CD4-positive, alpha-beta T cell treated with Interferon alpha-2 for 1 hour (primary cell): ENCODE results near the gene ABHD3.
"Not testable (repeated sequence)": the region's sequence is repeated elsewhere in the genome, so short reads cannot be mapped to it uniquely, and the experiment has no call there.

Experiments
- DNase-seq, 2 donors: peaks; one replicate each; pipeline ENCODE4 v3.0.0-alpha.2; 2020 to 2022

ABHD3 gene

DNA sequence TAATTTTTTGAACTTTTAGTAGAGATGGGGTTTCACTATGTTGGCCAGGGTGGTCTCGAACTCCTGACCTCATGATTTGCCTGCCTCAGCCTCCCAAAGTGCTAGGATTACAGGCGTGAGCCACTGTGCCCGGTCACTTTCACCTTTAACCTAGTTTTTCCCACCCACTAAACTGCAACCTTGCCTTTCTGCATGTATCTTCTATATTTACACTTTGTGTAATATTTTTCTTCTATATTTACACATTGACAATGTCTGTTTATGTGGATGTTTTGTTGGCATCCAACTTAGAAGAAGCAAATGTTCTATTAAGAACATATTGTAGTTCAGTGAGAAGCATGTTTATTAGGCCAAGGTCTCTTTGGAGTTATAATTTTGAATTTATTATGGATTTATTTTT is 65.8 kb downstream of the ABHD3 start:
- DNase-seq = no peak

DNA sequence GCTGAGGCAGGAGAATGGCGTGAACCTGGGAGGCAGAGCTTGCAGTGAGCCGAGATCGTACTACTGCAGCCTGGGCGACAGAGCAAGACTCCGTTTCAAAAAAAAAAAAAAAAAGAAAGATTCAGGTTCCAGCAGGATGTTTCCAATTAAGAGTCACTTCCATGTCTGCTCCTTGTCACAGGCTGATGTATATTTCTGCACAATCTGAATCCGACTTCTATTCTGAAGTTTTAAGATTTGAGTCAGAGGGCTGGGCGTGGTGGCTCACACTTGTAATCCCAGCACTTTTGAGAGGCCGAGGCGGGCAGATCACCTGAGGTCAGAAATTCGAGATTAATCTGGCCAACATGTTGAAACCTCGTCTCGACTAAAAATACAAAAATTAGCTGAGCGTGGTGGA is 67.8 kb downstream of the ABHD3 start:
- DNase-seq = no peak

DNA sequence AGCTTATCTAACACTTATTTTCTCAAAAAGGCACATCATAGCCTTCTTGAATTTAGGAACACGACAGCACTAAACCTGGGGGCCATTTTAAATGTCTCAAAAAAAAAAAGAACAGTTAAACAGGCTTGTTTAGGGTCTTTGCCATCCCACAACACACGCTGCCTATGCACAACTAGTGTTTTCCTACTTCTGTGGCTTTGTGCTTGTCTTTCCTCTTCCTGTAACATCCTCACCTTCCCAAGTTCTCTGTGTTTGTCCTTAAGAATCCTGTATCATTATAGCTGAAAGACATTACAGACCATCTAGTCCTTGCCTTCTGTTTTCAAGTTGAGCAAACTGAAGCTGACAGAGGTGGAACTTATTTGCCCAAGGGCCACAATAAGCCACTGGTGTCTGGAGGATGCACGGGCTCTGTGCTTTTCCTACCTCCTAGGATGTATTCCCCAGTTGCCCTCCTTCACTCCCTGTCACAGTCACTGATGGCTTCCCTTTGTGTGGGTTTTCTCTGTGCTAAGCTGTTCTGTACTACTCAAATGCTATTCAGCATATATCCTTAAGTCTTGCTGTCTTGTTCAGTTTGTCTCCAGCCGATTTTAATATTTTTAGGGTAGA is 69.9 kb downstream of the ABHD3 start:
- no peak for DNase-seq

DNA sequence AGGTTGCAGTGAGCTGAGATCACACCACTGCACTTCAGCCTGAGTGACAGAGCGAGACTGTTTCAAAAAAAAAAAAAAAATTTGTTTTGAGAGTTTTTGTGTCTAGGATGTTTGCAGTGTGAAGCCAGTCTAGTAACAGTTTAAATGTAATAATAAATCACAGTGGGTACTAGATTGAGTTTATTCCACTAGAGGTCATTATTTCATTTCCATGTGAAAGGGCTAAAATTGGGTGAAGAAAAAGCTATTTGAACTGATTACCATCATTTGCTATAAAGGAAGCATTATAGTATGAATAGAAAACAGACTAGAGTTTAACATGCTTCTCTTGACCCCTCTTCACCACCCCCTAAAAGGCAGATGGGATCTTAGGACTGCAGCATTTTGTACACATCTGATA is 72.2 kb downstream of the ABHD3 start:
- no peak for DNase-seq

DNA sequence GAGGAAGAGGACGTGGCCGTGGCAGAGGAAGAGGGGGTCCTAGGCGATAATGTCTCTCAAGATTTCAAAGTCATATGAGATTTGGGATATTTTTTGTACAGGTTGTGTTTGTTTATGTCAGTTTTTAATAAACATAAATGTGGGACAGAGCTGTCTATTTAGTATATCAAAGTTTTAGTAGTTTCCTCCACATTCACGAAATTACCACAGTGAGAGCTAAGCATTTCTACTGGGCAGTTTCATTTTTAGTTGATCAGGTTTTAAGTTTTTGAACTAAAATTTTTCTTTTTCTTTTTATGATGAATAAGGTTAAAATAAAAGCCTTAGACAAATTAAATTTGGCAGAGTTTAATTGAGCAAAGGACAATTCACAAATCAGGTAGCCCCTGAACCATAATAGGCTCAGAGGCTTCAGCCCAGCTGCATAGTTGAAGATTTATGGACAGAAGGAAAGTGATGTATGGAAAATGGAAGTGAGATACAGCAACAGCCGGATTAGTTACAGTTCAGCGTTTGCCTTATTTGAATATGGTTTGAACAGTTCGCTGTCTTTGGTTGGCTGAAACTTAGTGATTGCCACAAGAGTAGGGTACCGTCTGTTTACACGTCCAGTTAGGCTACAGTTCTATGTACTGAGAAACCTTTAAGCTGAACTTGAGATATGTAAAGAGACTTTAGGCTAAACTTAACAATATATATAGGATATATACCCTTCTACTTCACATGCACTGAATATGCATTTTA is 75.3 kb downstream of the ABHD3 start:
- no peak for DNase-seq

DNA sequence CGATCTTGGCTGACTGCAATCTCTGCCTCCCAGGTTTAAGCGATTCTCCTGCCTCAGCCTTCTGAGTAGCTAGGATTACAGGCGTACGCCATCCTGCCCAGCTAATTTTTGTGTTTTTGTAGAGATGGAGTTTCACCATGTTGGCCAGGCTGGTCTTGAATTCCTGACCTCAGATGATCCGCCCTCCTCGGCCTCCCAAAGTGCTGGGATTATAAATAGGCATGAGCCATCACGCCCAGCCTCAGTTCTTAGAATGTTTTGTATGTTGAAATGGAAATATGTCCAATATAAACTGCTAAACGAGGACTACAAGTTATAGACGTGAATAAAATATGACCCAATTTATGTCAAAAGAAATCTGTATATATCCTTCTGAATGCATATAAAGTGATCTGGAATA is 82.9 kb downstream of the ABHD3 start:
- DNase-seq = not testable (repeated sequence)

DNA sequence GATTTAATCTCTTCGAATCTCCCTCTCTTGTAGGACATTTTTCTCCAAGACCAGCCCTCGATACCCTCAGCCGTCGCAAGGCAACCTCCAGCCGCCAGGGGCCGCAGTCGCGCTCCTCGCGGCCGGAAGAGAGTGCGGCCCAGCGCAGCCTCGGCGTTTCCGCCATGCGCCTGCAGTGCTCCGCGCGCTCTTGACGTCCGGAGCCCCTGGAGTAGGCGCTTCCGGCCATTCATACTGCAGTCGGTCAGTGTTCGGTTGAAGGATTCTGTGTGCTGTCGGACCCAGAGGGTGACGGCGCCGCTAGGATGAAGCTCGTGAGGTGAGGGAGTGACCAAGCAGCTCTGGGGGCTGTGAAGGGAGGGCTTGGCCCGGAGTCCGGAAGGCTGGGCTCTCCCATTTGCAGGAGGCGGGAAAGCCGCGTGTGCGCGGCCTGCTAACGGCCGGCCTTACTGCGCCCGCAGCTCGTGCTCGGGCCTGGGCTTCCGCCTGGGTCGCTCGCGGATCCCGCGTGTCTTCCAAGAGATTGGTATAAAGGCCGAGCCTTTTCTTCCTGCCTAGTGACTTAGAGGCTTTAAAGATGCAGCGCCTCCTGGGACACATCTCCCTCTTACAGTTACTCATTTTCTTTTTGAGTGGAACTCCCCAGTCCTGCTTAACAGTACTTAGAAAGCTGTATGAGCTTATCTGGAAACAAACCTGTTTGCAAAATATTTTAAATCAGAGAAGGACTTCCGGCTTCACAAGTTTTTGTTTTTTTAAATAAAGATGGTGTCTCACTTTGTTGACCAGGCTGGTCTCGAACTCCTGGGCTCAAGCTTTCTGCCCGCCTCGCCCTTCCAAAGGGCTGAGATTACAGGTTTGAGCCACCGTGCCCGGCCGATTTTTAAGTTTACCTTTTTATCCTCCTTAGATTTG is 92.2 kb downstream of the ABHD3 start, which contains the start of gene SNRPD1:
Gene SNRPD1 (plus strand): TSS at position 190 of the 915 bp plus-strand sequence. CDS start 116 bp downstream, at position 306.
- DNase-seq = peak; percentile 86 to 92

DNA sequence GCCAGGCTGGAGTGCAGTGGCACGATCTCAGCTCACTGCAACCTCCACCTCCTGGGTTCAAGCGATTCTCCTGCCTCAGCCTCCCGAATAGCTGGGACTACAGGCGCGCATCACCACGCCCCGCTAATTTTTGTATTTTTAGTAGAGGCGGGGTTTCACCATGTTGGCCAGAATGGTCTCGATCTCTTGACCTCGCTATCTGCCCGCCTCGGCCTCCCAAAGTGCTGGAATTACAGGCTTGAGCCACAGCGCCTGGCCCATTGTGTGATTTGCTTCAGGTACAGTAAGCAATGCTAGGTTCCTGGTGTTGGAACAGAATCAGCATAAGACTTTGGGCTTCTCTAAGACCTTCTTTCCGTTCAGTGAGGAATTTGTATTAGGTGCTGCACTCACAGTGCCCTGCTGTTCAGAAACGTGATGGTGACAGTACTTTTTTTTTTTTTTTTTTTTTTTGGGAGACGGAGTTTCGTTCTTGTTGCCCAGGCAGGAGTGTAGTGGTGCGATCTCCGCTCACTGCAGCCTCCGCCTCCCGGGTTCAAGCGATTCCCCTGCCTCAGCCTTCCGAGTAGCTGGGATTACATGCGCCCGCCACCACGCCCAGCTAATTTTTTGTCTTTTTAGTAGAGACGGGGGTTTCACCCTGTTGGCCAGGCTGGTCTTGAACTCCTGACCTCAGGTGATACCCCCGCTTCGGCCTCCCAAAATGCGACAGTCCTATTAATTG is 93.0 kb downstream of the ABHD3 start:
- not testable (repeated sequence) for DNase-seq

DNA sequence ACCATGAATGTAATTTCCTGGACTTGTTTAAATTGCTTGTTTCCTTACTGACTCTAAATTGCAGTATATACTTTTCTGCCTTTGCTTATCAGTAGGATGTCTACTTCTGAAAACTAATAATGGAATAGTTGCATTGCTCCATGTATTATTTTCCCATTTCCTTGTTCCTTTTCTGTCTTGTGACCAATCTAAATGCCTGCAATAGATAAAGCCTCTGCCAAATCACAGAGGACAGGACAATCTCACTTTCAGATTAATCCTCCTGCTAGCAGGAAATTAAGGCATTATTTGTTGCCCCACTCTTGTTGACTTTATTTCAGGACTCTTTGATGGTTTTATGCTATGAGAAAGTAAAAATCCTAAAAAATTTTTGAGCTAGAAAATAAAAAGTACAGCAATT is 99.4 kb downstream of the ABHD3 start:
- no peak for DNase-seq

DNA sequence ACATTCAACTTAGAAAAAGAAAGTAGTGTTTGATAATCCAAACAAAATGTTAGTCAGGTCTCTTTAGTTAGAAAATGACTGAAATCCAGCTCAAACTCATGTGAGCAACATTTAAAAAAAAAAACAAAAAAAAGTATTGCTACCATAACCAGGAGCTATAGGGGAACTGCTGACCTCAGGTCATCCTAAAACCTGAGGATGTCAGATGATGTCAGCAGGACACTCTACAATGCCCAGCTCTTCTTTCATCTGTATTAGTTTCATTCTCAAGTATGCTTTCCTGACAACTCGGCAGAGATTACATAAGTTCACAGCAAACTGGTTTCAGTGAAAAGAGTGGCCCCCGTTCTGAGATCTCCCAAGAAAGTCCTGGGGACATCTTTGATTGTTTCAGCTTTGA is 99.9 kb downstream of the ABHD3 start:
- peak in 1 of 2 donors; percentile 21 for DNase-seq

DNA sequence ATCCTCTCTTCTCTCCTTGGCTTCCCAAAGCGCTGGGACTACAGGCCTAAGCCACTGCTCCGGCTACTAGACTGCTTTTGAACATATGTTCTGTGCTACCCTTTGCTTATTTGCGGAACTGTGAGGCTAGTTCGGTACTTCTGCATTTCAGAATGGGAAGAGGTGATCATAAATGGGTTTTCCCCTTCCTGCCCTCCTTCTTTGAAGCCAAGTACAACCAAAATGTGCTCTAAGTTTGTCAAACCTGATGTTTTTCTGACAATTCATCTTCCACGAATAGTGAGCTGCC is 102.3 kb downstream of the ABHD3 start:
- DNase-seq = peak; percentile 18 to 48
